ENCODE results near the gene ZNF343. TPM values are rescaled to one million over a fixed set of nuclear protein-coding genes. Genes with fewer than 3 reads are reported as not detected.
A peak's percentile ranks its signal among the peaks of the same experiment; 100 is the strongest.
"Not testable (repeated sequence)": the region's sequence is repeated elsewhere in the genome, so short reads cannot be mapped to it uniquely, and the experiment has no call there.

Gene ZNF343
- total and polyA plus RNA-seq, 5 donors from 2014 or later, result 2.5 to 4.8 (median 3.7) TPM

DNA sequence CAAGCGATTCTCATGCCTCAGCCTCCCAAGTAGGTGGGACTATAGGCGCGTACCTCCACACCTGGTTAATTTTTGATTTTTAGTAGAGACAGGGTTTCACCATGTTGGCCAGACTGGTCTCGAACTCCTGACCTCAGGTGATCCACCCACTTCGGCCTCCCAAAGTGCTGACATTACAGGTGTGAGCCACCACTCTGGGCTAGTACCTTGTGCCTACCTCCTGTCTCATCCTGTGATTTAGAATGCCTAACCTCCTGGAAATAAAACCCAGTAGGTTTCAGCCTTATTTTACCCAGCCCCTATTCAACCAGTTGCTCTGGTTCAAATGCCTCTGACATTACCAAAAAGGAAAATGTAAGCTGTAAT lies 17.5 kb upstream of the ZNF343 start:
- ATAC-seq (ENCODE audit: low read depth in 2 of 2); H3K9me3 Mint-ChIP-seq; H3K36me3 ChIP-seq (ENCODE audit: control insufficient read depth, insufficient read depth, low read length); H3K36me3 Mint-ChIP-seq; DNase-seq; H3K27ac Mint-ChIP-seq; H3K9me3 ChIP-seq (ENCODE audit: control insufficient read depth in 2 of 2, low read length in 2 of 2); H3K4me3 ChIP-seq (ENCODE audit: low read depth, low read length); H3K27ac ChIP-seq (ENCODE audit: insufficient read depth, low read length, poor library complexity, severe bottlenecking); H3K27me3 ChIP-seq (ENCODE audit: control insufficient read depth, insufficient read depth, low read length): not testable (repeated sequence)
- peaks cover 15% of the 10 kb centered on the region for H3K4me1 ChIP-seq (ENCODE audit: control insufficient read depth, insufficient read depth, low read length, poor library complexity, severe bottlenecking)
- Mint-ChIP-seq H3K27me3 (peaks cover 28% of the 10 kb centered on the region), H3K4me1 (peaks cover 4 to 30% (median 9%) of the 10 kb centered on the region in 4 donors), H3K4me3 (peak overlapping the region; percentile 38 to 87 (median 70))

DNA sequence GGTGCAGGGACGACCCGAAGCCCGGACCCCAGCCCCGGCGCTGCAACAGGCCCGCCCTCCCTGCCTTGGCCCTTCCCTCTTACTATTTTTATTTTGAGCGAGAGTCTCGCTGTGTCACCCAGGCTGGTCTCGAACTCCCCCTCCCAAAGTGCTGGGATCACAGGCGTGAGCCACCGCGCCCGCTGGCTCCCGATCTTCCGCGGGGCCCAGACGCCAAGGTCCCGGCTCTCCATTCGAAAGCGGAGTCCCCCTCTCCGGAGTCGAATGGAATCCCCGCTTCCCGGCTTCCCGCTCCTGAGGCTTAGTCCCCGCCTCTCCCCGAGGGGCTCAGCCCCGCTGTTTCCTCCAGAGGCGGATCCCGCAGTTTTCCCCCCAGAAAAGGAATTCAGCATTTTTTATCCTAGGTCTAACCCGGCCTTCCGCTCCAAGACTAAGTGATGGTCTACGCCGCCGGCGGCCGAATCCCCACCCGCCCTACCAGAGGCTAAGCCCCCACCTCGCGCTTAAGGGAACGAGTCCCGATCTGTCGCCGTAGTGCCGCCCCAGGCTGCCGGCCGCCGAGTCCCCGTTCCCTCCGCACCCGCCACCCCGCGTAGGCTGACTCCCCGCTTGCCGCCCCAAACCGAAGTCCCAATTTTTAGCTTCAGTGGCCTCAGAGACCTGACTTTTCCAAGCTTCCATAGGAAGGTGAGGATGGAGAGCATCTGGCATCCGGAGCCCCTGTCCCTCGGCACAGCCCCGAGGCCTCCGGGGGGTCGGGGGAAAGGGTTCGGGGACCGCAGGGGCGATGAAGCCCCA lies 16.2 kb upstream of the ZNF343 start:
- H3K4me1 ChIP-seq (ENCODE audit: control insufficient read depth, insufficient read depth, low read length, poor library complexity, severe bottlenecking), result peaks cover 15% of the 10 kb centered on the region
- H3K9me3 ChIP-seq (ENCODE audit: control insufficient read depth in 2 of 2, low read length in 2 of 2), result no peaks in the 10 kb centered on the region
- peaks cover 6 to 25% (median 9%) of the 10 kb centered on the region in 4 donors for H3K4me1 Mint-ChIP-seq
- DNase-seq (peak; percentile 10 to 46 (median 13)), ATAC-seq (ENCODE audit: low read depth in 2 of 2) (peak; percentile 28 to 29)
- H3K4me3 Mint-ChIP-seq, result peak overlapping the region; percentile 82 to 96 (median 91)
- peaks cover 2% of the 10 kb centered on the region for H3K27me3 ChIP-seq (ENCODE audit: control insufficient read depth, insufficient read depth, low read length)
- H3K36me3 Mint-ChIP-seq, result no peaks in the 10 kb centered on the region
- H3K4me3 ChIP-seq (ENCODE audit: low read depth, low read length), result peak overlapping the region; percentile 60
- peak overlapping the region; percentile 1 to 88 (median 83) for H3K27ac Mint-ChIP-seq
- H3K27ac ChIP-seq (ENCODE audit: insufficient read depth, low read length, poor library complexity, severe bottlenecking), result peak overlapping the region; percentile 2
- no peaks in the 10 kb centered on the region for H3K36me3 ChIP-seq (ENCODE audit: control insufficient read depth, insufficient read depth, low read length)
- peaks cover 26% of the 10 kb centered on the region for H3K27me3 Mint-ChIP-seq
- H3K9me3 Mint-ChIP-seq, result peaks cover 0 to 4% (median 0%) of the 10 kb centered on the region in 7 donors

DNA sequence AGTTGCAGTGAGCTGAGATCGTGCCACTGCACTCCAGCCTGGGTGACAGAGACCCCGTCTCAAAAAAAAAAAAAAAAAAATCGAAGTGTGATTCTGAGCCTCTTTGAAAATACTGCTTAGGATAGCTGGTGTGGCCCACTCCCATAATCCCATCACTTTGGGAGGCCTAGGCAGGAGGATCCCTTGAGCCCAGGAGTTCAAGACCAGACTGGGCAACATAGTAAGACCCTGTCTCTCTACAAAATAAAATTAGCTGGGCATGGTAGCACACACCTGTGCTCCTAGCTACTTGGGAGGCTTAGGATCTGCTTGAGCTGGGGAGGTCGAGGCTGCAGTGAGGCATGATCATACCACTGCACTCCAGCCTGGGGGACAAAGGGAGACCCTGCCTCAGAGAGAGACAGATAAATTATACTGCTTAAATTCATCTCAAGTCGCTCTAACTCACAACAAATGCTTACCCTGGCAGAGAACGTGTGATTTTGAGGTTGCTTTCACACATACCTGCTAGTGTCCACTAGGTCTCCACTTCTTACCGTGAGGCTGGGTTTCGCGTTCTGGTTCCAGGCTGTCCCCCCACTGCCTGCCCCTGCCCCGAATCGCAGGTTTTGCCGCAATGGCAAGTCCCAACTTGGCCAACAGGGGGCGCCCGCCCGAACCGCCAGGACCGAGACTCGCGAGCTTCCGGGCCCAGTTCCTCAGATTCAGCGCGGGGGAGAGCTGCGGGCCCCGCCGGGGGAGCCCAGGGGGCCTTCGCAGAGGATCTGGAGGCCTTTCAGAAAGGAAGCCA lies 15.4 kb upstream of the ZNF343 start:
- H3K4me1 ChIP-seq (ENCODE audit: control insufficient read depth, insufficient read depth, low read length, poor library complexity, severe bottlenecking), result peaks cover 15% of the 10 kb centered on the region
- ATAC-seq (ENCODE audit: low read depth in 2 of 2), result peak; percentile 82 to 83
- DNase-seq, result peak; percentile 78 to 90 (median 87)
- H3K36me3 ChIP-seq (ENCODE audit: control insufficient read depth, insufficient read depth, low read length), result no peaks in the 10 kb centered on the region
- Mint-ChIP-seq H3K27ac (peak overlapping the region in 2 of 3 donors; percentile 28 to 88), H3K36me3 (no peaks in the 10 kb centered on the region), H3K4me3 (peak overlapping the region; percentile 82 to 96 (median 91)), H3K4me1 (peaks cover 0 to 21% (median 9%) of the 10 kb centered on the region in 4 donors), H3K27me3 (peaks cover 26% of the 10 kb centered on the region), H3K9me3 (peaks cover 0 to 4% (median 0%) of the 10 kb centered on the region in 7 donors)
- peak overlapping the region; percentile 60 for H3K4me3 ChIP-seq (ENCODE audit: low read depth, low read length)
- H3K27ac ChIP-seq (ENCODE audit: insufficient read depth, low read length, poor library complexity, severe bottlenecking), result no peak overlapping the region
- H3K27me3 ChIP-seq (ENCODE audit: control insufficient read depth, insufficient read depth, low read length), result peaks cover 3% of the 10 kb centered on the region
- no peaks in the 10 kb centered on the region for H3K9me3 ChIP-seq (ENCODE audit: control insufficient read depth in 2 of 2, low read length in 2 of 2)

DNA sequence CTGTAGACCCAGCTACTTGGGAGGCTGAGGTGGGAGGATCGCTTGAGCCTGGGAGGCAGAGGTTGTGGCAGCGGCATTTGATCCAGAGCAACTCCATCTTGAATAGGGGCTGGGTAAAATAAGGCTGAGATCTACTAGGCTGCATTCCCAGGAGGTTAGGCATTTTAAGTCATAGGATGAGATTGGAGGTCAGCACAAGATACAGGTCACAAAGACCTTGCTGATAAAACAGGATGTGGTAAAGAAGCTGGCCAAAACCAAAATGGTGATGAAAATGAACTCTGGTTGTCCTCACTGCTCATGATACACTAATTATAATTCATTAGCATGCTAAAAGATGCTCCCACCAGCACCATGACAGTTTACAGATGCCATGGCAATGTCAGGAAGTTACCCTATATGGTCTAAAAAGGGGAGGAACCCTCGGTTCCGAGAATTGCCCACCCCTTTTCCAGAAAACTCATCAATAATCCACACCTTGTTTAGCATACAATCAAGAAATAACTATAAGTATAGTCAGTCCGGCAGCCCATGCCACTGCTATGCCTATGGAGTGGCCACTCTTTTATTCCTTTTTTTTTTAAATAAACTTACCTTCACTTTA lies 14.2 kb upstream of the ZNF343 start:
- H3K4me3 Mint-ChIP-seq, result peak overlapping the region in 2 of 4 donors; percentile 50 to 70
- not testable (repeated sequence) for H3K27me3 ChIP-seq (ENCODE audit: control insufficient read depth, insufficient read depth, low read length)

DNA sequence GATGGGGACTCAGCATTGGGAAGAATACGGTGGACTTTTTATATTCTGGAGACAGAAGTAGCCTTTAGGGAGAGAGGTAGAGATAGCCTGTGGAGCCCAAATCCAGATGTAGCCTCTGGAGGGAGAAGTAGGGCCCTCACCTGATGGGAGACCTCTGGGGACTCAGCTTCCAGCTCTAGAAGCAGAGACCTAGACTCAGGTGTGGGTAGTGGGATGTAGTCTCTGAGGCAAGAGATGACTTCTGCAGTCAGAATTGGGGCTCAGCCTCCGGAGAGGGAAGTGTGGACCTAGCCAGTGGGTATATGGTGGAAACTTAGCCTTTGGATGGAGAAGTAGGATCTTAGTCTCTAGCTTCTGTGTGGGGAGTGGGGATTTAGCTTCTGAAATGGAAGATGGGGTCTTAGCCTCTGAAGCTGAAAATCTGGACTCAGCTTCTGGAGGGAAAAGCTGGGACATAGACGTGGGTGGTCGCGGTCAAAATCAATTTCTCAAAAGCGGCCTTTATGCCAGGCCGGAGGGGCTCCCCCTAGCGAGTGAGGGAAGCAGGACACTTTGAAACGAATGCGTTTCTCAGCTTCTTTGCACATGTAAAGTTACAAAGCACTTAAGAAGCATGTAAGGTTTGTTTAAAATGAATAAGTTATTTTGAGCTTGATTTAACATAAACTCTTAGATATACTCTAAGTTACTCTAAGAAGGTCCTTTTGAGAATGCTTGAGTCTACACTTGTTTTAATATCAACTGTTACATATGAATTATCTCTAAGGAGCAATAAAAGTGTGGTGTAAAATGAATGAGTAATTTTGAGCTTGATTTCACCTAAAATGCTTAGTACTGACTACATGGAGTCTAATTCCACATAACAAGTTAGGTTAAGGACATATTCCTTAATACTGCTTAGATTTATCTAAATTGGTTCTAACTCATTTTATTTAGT lies 12.9 kb upstream of the ZNF343 start:
- H3K9me3 ChIP-seq (ENCODE audit: control insufficient read depth in 2 of 2, low read length in 2 of 2), result no peaks in the 10 kb centered on the region
- no peak overlapping the region for H3K27ac ChIP-seq (ENCODE audit: insufficient read depth, low read length, poor library complexity, severe bottlenecking)
- DNase-seq (peak; percentile 33 to 63 (median 35)), ATAC-seq (ENCODE audit: low read depth in 2 of 2) (no peak)
- H3K4me3 ChIP-seq (ENCODE audit: low read depth, low read length), result no peak overlapping the region
- Mint-ChIP-seq H3K27ac (no peak overlapping the region), H3K36me3 (no peaks in the 10 kb centered on the region), H3K4me3 (peak overlapping the region in 1 of 4 donors; percentile 17), H3K27me3 (peaks cover 22% of the 10 kb centered on the region), H3K4me1 (peaks cover 0 to 21% (median 9%) of the 10 kb centered on the region in 4 donors), H3K9me3 (peaks cover 0 to 1% (median 0%) of the 10 kb centered on the region in 7 donors)
- no peaks in the 10 kb centered on the region for H3K36me3 ChIP-seq (ENCODE audit: control insufficient read depth, insufficient read depth, low read length)
- peaks cover 4% of the 10 kb centered on the region for H3K27me3 ChIP-seq (ENCODE audit: control insufficient read depth, insufficient read depth, low read length)
- peaks cover 15% of the 10 kb centered on the region for H3K4me1 ChIP-seq (ENCODE audit: control insufficient read depth, insufficient read depth, low read length, poor library complexity, severe bottlenecking)

More for the DNA sequence above, 14.2 kb upstream of the ZNF343 start:
- not testable (repeated sequence) for H3K9me3 ChIP-seq (ENCODE audit: control insufficient read depth in 2 of 2, low read length in 2 of 2); H3K36me3 Mint-ChIP-seq; H3K27ac ChIP-seq (ENCODE audit: insufficient read depth, low read length, poor library complexity, severe bottlenecking); H3K9me3 Mint-ChIP-seq; H3K36me3 ChIP-seq (ENCODE audit: control insufficient read depth, insufficient read depth, low read length); H3K4me3 ChIP-seq (ENCODE audit: low read depth, low read length); H3K27ac Mint-ChIP-seq; ATAC-seq (ENCODE audit: low read depth in 2 of 2)
- peaks cover 0 to 21% (median 9%) of the 10 kb centered on the region in 4 donors for H3K4me1 Mint-ChIP-seq
- H3K27me3 Mint-ChIP-seq, result peaks cover 24% of the 10 kb centered on the region
- H3K4me1 ChIP-seq (ENCODE audit: control insufficient read depth, insufficient read depth, low read length, poor library complexity, severe bottlenecking), result peaks cover 15% of the 10 kb centered on the region
- peak in 1 of 3 donors; percentile 55 for DNase-seq

DNA sequence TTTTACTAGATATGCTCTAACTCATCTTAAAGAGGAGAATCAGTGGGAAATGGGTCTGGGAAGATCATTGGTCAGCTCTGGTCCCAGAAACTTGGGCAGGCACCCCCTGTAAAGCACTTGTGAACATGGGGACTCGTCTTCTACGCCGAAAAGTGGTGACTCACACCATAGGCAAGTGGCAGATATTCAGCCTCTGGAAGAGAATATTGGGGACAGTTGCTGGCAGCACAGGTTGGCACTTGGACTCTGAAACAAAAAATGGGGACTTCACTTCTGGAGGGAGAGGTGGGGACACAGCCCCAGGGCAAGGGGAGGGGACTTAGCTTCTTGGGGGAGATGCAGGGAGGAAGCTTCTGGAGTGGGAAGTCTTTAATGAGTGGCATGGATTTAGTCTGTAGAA lies 11.9 kb upstream of the ZNF343 start:
- Mint-ChIP-seq H3K27ac (no peak overlapping the region), H3K4me1 (peaks cover 0 to 21% (median 8%) of the 10 kb centered on the region in 4 donors), H3K4me3 (peak overlapping the region in 1 of 4 donors; percentile 47), H3K36me3 (no peaks in the 10 kb centered on the region), H3K27me3 (peaks cover 21% of the 10 kb centered on the region), H3K9me3 (peaks cover 0 to 1% (median 0%) of the 10 kb centered on the region in 7 donors)
- Histone ChIP-seq H3K4me1 (ENCODE audit: control insufficient read depth, insufficient read depth, low read length, poor library complexity, severe bottlenecking) (peaks cover 15% of the 10 kb centered on the region), H3K27me3 (ENCODE audit: control insufficient read depth, insufficient read depth, low read length) (peaks cover 6% of the 10 kb centered on the region), H3K9me3 (ENCODE audit: control insufficient read depth in 2 of 2, low read length in 2 of 2) (no peaks in the 10 kb centered on the region), H3K4me3 (ENCODE audit: low read depth, low read length) (no peak overlapping the region), H3K36me3 (ENCODE audit: control insufficient read depth, insufficient read depth, low read length) (no peaks in the 10 kb centered on the region), H3K27ac (ENCODE audit: insufficient read depth, low read length, poor library complexity, severe bottlenecking) (no peak overlapping the region)
- ATAC-seq (ENCODE audit: low read depth in 2 of 2) (no peak), DNase-seq (no peak)
